HG03045 (cell line): Measurements from ENCODE around the gene AZIN2.

Experiments used
- ATAC-seq: cut with Tn5 transposase; IDR thresholded peaks from one replicate; pipeline ENCODE4 v1.9.1; 2021; ENCODE audit warnings: mild to moderate bottlenecking, moderate library complexity; ENCODE audit not compliant: unreplicated experiment

Gene AZIN2

GRCh38 chr1:33150522-33150921 is 69.6 kb downstream of the AZIN2 start:
- no peak for ATAC-seq

- ATAC-seq = no peak
Observed at GRCh38 chr1:33151116-33151515, 70.2 kb downstream of the AZIN2 start.

GRCh38 chr1:33152685-33153432 is 71.9 kb downstream of the AZIN2 start:
- no peak for ATAC-seq

- ATAC-seq = no peak
Observed at GRCh38 chr1:33153650-33154049, 72.7 kb downstream of the AZIN2 start.

GRCh38 chr1:33155877-33156538 is 75.1 kb downstream of the AZIN2 start:
- ATAC-seq = no peak

GRCh38 chr1:33157131-33157530 is 76.2 kb downstream of the AZIN2 start:
- ATAC-seq = no peak

- ATAC-seq = no peak
Observed at GRCh38 chr1:33158366-33158765, 77.4 kb downstream of the AZIN2 start.

GRCh38 chr1:33159577-33159976 is 78.6 kb downstream of the AZIN2 start:
- no peak for ATAC-seq

- ATAC-seq = no peak
Observed at GRCh38 chr1:33161061-33161681, 80.2 kb downstream of the AZIN2 start.

- no peak for ATAC-seq
Observed at GRCh38 chr1:33162141-33162540, 81.2 kb downstream of the AZIN2 start.

- no peak for ATAC-seq
Observed at GRCh38 chr1:33163621-33164519, 82.9 kb downstream of the AZIN2 start.

GRCh38 chr1:33165209-33165608 is 84.3 kb downstream of the AZIN2 start:
- no peak for ATAC-seq

- no peak for ATAC-seq
Observed at GRCh38 chr1:33165809-33166208, 84.9 kb downstream of the AZIN2 start.

GRCh38 chr1:33167650-33168447 is 86.9 kb downstream of the AZIN2 start:
- ATAC-seq = no peak

GRCh38 chr1:33168556-33169289 is 87.8 kb downstream of the AZIN2 start:
- no peak for ATAC-seq

- ATAC-seq = no peak
Observed at GRCh38 chr1:33169290-33170055, 88.5 kb downstream of the AZIN2 start.
